ENCODE measurements around the gene BTNL3. TPM values are rescaled to one million over a fixed set of nuclear protein-coding genes. Genes with fewer than 3 reads are reported as not detected.

Gene BTNL3
- total and polyA plus RNA-seq, 8 donors = 0.08 to 0.42 (median 0.20) TPM; not detected in 4

- DNase-seq = no peak
Measured at GRCh38 chr5:180970336-180970735, 18.3 kb upstream of the BTNL3 start.

GRCh38 chr5:180970875-180971274 is 17.8 kb upstream of the BTNL3 start:
- no peak overlapping the region for H3K4me3 ChIP-seq
- H3K27me3 ChIP-seq = no peaks in the 10 kb centered on the region
- H3K27ac ChIP-seq = no peak overlapping the region
- no peaks in the 10 kb centered on the region for H3K4me1 ChIP-seq
- no peak for ATAC-seq
- intact Hi-C loops (cut with DNase I) = no loop called here
- TF ChIP-seq, protein P1, sequence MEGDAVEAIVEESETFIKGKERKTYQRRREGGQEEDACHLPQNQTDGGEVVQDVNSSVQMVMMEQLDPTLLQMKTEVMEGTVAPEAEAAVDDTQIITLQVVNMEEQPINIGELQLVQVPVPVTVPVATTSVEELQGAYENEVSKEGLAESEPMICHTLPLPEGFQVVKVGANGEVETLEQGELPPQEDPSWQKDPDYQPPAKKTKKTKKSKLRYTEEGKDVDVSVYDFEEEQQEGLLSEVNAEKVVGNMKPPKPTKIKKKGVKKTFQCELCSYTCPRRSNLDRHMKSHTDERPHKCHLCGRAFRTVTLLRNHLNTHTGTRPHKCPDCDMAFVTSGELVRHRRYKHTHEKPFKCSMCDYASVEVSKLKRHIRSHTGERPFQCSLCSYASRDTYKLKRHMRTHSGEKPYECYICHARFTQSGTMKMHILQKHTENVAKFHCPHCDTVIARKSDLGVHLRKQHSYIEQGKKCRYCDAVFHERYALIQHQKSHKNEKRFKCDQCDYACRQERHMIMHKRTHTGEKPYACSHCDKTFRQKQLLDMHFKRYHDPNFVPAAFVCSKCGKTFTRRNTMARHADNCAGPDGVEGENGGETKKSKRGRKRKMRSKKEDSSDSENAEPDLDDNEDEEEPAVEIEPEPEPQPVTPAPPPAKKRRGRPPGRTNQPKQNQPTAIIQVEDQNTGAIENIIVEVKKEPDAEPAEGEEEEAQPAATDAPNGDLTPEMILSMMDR (IDR thresholded peaks at IDR 0.05) = no peak
- H3K36me3 ChIP-seq = no peaks in the 10 kb centered on the region
- no peak for DNase-seq
- no peaks in the 10 kb centered on the region for H3K9me3 ChIP-seq

More at GRCh38 chr5:180970336-180970735, 18.3 kb upstream of the BTNL3 start:
- Histone ChIP-seq H3K27ac (no peak overlapping the region), H3K36me3 (no peaks in the 10 kb centered on the region), H3K27me3 (no peaks in the 10 kb centered on the region), H3K9me3 (no peaks in the 10 kb centered on the region), H3K4me3 (no peak overlapping the region), H3K4me1 (no peaks in the 10 kb centered on the region)
- TF ChIP-seq, protein P1 (IDR thresholded peaks at IDR 0.05) = no peak
- no peak for ATAC-seq
- intact Hi-C loops (cut with DNase I) = no loop called here

- intact Hi-C loops (cut with DNase I) = no loop called here
- no peaks in the 10 kb centered on the region for H3K9me3 ChIP-seq
- TF ChIP-seq, protein P1 (IDR thresholded peaks at IDR 0.05) = no peak
- DNase-seq = no peak
- no peak for ATAC-seq
- H3K4me3 ChIP-seq = no peak overlapping the region
- no peaks in the 10 kb centered on the region for H3K4me1 ChIP-seq
- H3K27ac ChIP-seq = no peak overlapping the region
- H3K27me3 ChIP-seq = no peaks in the 10 kb centered on the region
- H3K36me3 ChIP-seq = no peaks in the 10 kb centered on the region
Measured at GRCh38 chr5:180974612-180975315, 13.9 kb upstream of the BTNL3 start.

GRCh38 chr5:180975338-180975737 is 13.3 kb upstream of the BTNL3 start:
- no peak for DNase-seq
- H3K4me3 ChIP-seq = no peak overlapping the region
- intact Hi-C loops (cut with DNase I) = no loop called here
- no peak for ATAC-seq
- H3K27me3 ChIP-seq = no peaks in the 10 kb centered on the region
- no peaks in the 10 kb centered on the region for H3K36me3 ChIP-seq
- H3K9me3 ChIP-seq = no peaks in the 10 kb centered on the region
- TF ChIP-seq, protein P1 (IDR thresholded peaks at IDR 0.05) = no peak
- no peaks in the 10 kb centered on the region for H3K4me1 ChIP-seq
- no peak overlapping the region for H3K27ac ChIP-seq

GRCh38 chr5:180976518-180976917 is 12.1 kb upstream of the BTNL3 start:
- intact Hi-C loops (cut with DNase I) = no loop called here
- no peaks in the 10 kb centered on the region for H3K4me1 ChIP-seq
- H3K4me3 ChIP-seq = no peak overlapping the region
- peak in 1 of 4 donors; percentile 2 for DNase-seq
- no peaks in the 10 kb centered on the region for H3K36me3 ChIP-seq
- H3K27ac ChIP-seq = no peak overlapping the region
- ATAC-seq = no peak
- no peaks in the 10 kb centered on the region for H3K9me3 ChIP-seq
- H3K27me3 ChIP-seq = no peaks in the 10 kb centered on the region
- TF ChIP-seq, protein P1 (IDR thresholded peaks at IDR 0.05) = no peak

All from left lung (tissue), 10 donors.